H9 (cell line): Measurements from ENCODE around the gene ABCC3. TPM values are rescaled to one million over a fixed set of nuclear protein-coding genes. Genes with fewer than 3 reads are reported as not detected.

Experiments used
- DNase-seq: peaks from one replicate; pipeline ENCODE4 v3.0.0-alpha.2; 2017
- H2AFZ ChIP-seq: one replicate; pipeline ENCODE4 v1.6.1; 2013; ENCODE audit warnings: mild to moderate bottlenecking, low read length, control low read depth, moderate library complexity
- H2AK5ac ChIP-seq: 2 replicates; pipeline ENCODE4 v1.6.1; 2013; ENCODE audit warnings: low read length, control low read depth, mixed read lengths; ENCODE audit not compliant: insufficient read length
- H2BK120ac ChIP-seq: one replicate; pipeline ENCODE4 v1.6.1; 2013; ENCODE audit warnings: low read depth, mild to moderate bottlenecking, low read length, control low read depth, inconsistent platforms; ENCODE audit not compliant: poor library complexity, severe bottlenecking
- H2BK12ac ChIP-seq: 2 replicates; pipeline ENCODE4 v1.6.1; 2013; ENCODE audit warnings: low read length, control low read depth, mixed read lengths, low read depth; ENCODE audit not compliant: insufficient read length
- H2BK15ac ChIP-seq: 2 replicates; pipeline ENCODE4 v1.6.1; 2013; ENCODE audit warnings: low read depth, low read length, control low read depth
- H2BK20ac ChIP-seq: one replicate; pipeline ENCODE4 v1.6.1; 2013; ENCODE audit warnings: low read depth, mild to moderate bottlenecking, low read length, control low read depth, inconsistent platforms; ENCODE audit not compliant: poor library complexity, severe bottlenecking
- H2BK5ac ChIP-seq: 2 replicates; pipeline ENCODE4 v1.6.1; 2013; ENCODE audit warnings: low read length, control low read depth, mixed read lengths; ENCODE audit not compliant: insufficient read length
- H3K14ac ChIP-seq: 2 replicates; pipeline ENCODE4 v1.6.1; 2013; ENCODE audit warnings: low read length, control low read depth; ENCODE audit not compliant: insufficient read depth
- H3K18ac ChIP-seq: 2 replicates; pipeline ENCODE4 v1.6.1; 2013; ENCODE audit warnings: low read depth, mild to moderate bottlenecking, mixed read lengths, low read length, control low read depth; ENCODE audit not compliant: insufficient read length
- H3K23ac ChIP-seq: 2 replicates; pipeline ENCODE4 v1.6.1; 2013; ENCODE audit warnings: low read length, control low read depth, mixed read lengths, low read depth; ENCODE audit not compliant: insufficient read length
- H3K23me2 ChIP-seq: 2 replicates; pipeline ENCODE4 v1.6.1; 2013; ENCODE audit warnings: low read depth, mild to moderate bottlenecking, mixed read lengths, low read length, control low read depth; ENCODE audit not compliant: insufficient read length, poor library complexity, severe bottlenecking
- H3K27ac ChIP-seq: 2 replicates; pipeline ENCODE4 v1.5.1; 2013; ENCODE audit warnings: low read length, control low read depth, mixed read lengths, low read depth; ENCODE audit not compliant: insufficient read length
- H3K27me3 ChIP-seq: 2 replicates; pipeline ENCODE4 v1.6.1; 2013; ENCODE audit warnings: low read length, control low read depth, inconsistent platforms; ENCODE audit not compliant: insufficient read depth
- H3K4ac ChIP-seq: 2 replicates; pipeline ENCODE4 v1.6.1; 2013; ENCODE audit warnings: low read depth, mild to moderate bottlenecking, control low read depth, inconsistent platforms, low read length, moderate library complexity
- H3K4me1 ChIP-seq: 2 replicates; pipeline ENCODE4 v1.6.1; 2013; ENCODE audit warnings: low read length, control low read depth, inconsistent platforms; ENCODE audit not compliant: insufficient read depth
- H3K4me2 ChIP-seq: 2 replicates; pipeline ENCODE4 v1.6.1; 2013; ENCODE audit warnings: low read length, control low read depth, mixed read lengths; ENCODE audit not compliant: insufficient read length, insufficient read depth
- H3K56ac ChIP-seq: 2 replicates; pipeline ENCODE4 v1.6.1; 2013; ENCODE audit warnings: low read depth, mild to moderate bottlenecking, mixed read lengths, low read length, control low read depth; ENCODE audit not compliant: insufficient read length
- H3K79me1 ChIP-seq: 2 replicates; pipeline ENCODE4 v1.6.1; 2013; ENCODE audit warnings: low read depth, mild to moderate bottlenecking, moderate library complexity, low read length, control low read depth, inconsistent platforms; ENCODE audit not compliant: insufficient read depth, poor library complexity, severe bottlenecking
- H3K79me2 ChIP-seq: 2 replicates; pipeline ENCODE4 v1.6.1; 2013; ENCODE audit warnings: low read length, control low read depth, inconsistent platforms; ENCODE audit not compliant: insufficient read depth
- H3K9ac ChIP-seq: 2 replicates; pipeline ENCODE4 v1.6.1; 2013; ENCODE audit warnings: low read length, control low read depth, mixed read lengths; ENCODE audit not compliant: insufficient read length; ENCODE audit errors: extremely low read depth
- H3K9me3 ChIP-seq: one replicate; pipeline ENCODE4 v1.6.1; 2013; ENCODE audit warnings: low read depth, low read length, inconsistent platforms; ENCODE audit not compliant: control insufficient read depth
- H3T11ph ChIP-seq: one replicate; pipeline ENCODE4 v1.6.1; 2013; ENCODE audit warnings: mild to moderate bottlenecking, low read length, control low read depth, inconsistent platforms
- H4K20me1 ChIP-seq: one replicate; pipeline ENCODE4 v1.6.1; 2013; ENCODE audit not compliant: control insufficient read depth, insufficient read length, insufficient read depth
- H4K5ac ChIP-seq: 2 replicates; pipeline ENCODE4 v1.6.1; 2013; ENCODE audit warnings: low read depth, mild to moderate bottlenecking, mixed read lengths, low read length, control low read depth; ENCODE audit not compliant: insufficient read length
- H4K8ac ChIP-seq: replicated peaks from 2 replicates; pipeline ENCODE4 v1.6.1; 2013; ENCODE audit warnings: low read length, control low read depth, mixed read lengths, low read depth; ENCODE audit not compliant: insufficient read length
- H4K91ac ChIP-seq: 2 replicates; pipeline ENCODE4 v1.6.1; 2013; ENCODE audit warnings: low read depth, mild to moderate bottlenecking, moderate library complexity, mixed read lengths, low read length, control low read depth; ENCODE audit not compliant: insufficient read length
- H3K27ac Mint-ChIP-seq, 3 experiments: 2 replicates in 2 of 3; 3 replicates in 1 of 3; pipeline ENCODE4 v1.8.0; 2020 to 2021; ENCODE audit warnings: mixed read lengths in 3 of 3, mild to moderate bottlenecking in 1 of 3, moderate library complexity in 1 of 3
- H3K27me3 Mint-ChIP-seq: 2 replicates; pipeline ENCODE4 v1.8.0; 2021; ENCODE audit warnings: low read depth, mild to moderate bottlenecking, moderate library complexity, mixed read lengths
- H3K36me3 Mint-ChIP-seq, 3 experiments: 2 replicates in 2 of 3; 3 replicates in 1 of 3; pipeline ENCODE4 v1.8.0; 2020 to 2021; ENCODE audit warnings: low read depth in 3 of 3, mixed read lengths in 3 of 3; ENCODE audit not compliant: insufficient read depth in 1 of 3
- H3K4me1 Mint-ChIP-seq, 2 experiments: 2 replicates each; pipeline ENCODE4 v1.8.0; 2020; ENCODE audit warnings: mixed read lengths in 2 of 2
- H3K4me3 Mint-ChIP-seq, 2 experiments: 2 replicates in 1 of 2; 3 replicates in 1 of 2; pipeline ENCODE4 v1.8.0; 2020 to 2021; ENCODE audit warnings: mild to moderate bottlenecking in 2 of 2, mixed read lengths in 2 of 2, moderate library complexity in 1 of 2
- H3K9me3 Mint-ChIP-seq, 2 experiments: 2 replicates in 1 of 2; 3 replicates in 1 of 2; pipeline ENCODE4 v1.8.0; 2020; ENCODE audit warnings: mild to moderate bottlenecking in 2 of 2, mixed read lengths in 2 of 2, moderate library complexity in 1 of 2
- CTCF ChIP-seq: fragments of 200-600 bp; sonication (generic); conservative IDR thresholded peaks from 3 replicates; pipeline ENCODE4 v1.8.0; 2021; ENCODE audit warnings: antibody characterized with exemption, mild to moderate bottlenecking
- WGBS: extraction: QIAGEN DNeasy Blood & Tissue Kit; methylation state at CpG from one replicate; pipeline ENCODE4 v1.1.7; 2013; ENCODE audit warnings: missing lambda C conversion rate, low lambda C conversion rate, mixed read lengths; ENCODE audit not compliant: insufficient read length; ENCODE audit errors: extremely low coverage; 5-methylcytosine and 5-hydroxymethylcytosine counted together
- total RNA-seq: library from RNA; stranded (reverse); gene quantifications from 2 replicates; pipeline ENCODE4 v1.2.1, GENCODE V29; 2021

ABCC3 gene
- total RNA-seq, 1 experiment from 2014 or later, result 0.31 TPM

- Mint-ChIP-seq H3K9me3 (no peaks in the 10 kb centered on the region), H3K27ac (peak overlapping the region in 2 of 3 experiments; percentile 10 to 81; a peak in 2 of 7 replicates), H3K4me3 (peak overlapping the region in 1 of 2 experiments; percentile 4; a peak in 1 of 5 replicates), H3K27me3 (peaks cover 18% of the 10 kb centered on the region), H3K36me3 (peaks cover 0 to 4% (median 0%) of the 10 kb centered on the region in 3 experiments; a peak in 4 of 7 replicates), H3K4me1 (peaks cover 35 to 52% of the 10 kb centered on the region in 2 experiments)
- no peak overlapping the region for H3K56ac ChIP-seq
- no peak overlapping the region for H4K5ac ChIP-seq
- H3K79me2 ChIP-seq, result no peaks in the 10 kb centered on the region
- H2BK15ac ChIP-seq, result no peak overlapping the region
- no peaks in the 10 kb centered on the region for H3K79me1 ChIP-seq
- H3K9ac ChIP-seq, result no peak overlapping the region
- H4K91ac ChIP-seq, result no peak overlapping the region
- H2BK20ac ChIP-seq, result no peak overlapping the region
- H3K18ac ChIP-seq, result no peak overlapping the region
- no peaks in the 10 kb centered on the region for H3K9me3 ChIP-seq
- no peak overlapping the region for H2BK120ac ChIP-seq
- H3K4me2 ChIP-seq, result no peak overlapping the region
- peaks cover under 1% of the 10 kb centered on the region for H4K20me1 ChIP-seq
- WGBS, result no CpG with 5 or more reads among the region's 8 CpGs
- peak overlapping the region; percentile 18; the same call in 1 of the 2 replicates for H3K14ac ChIP-seq
- H2AFZ ChIP-seq, result no peak overlapping the region
- no peak overlapping the region for H2AK5ac ChIP-seq
- H2BK12ac ChIP-seq, result no peak overlapping the region
- H3K4ac ChIP-seq, result no peak overlapping the region
- H2BK5ac ChIP-seq, result no peak overlapping the region
- DNase-seq, result no peak
- H3K23me2 ChIP-seq, result no peaks in the 10 kb centered on the region
- H3K27ac ChIP-seq, result no peak overlapping the region
- no peaks in the 10 kb centered on the region; the same call in 1 of the 2 replicates for H3K4me1 ChIP-seq
- no peaks in the 10 kb centered on the region for H3K27me3 ChIP-seq
- H4K8ac ChIP-seq, result no peak overlapping the region
- no peak overlapping the region for H3K23ac ChIP-seq
- no peak overlapping the region for H3T11ph ChIP-seq
- no peak for TF ChIP-seq CTCF
Observed at GRCh38 chr17:50585891-50586290, 48.8 kb upstream of the ABCC3 start.
